Measurements from ENCODE around the gene BSND. TPM values are rescaled to one million over a fixed set of nuclear protein-coding genes. Genes with fewer than 3 reads are reported as not detected.

BSND gene
- total RNA-seq, 2 donors from 2014 or later = not detected

- TF ChIP-seq, protein P1, sequence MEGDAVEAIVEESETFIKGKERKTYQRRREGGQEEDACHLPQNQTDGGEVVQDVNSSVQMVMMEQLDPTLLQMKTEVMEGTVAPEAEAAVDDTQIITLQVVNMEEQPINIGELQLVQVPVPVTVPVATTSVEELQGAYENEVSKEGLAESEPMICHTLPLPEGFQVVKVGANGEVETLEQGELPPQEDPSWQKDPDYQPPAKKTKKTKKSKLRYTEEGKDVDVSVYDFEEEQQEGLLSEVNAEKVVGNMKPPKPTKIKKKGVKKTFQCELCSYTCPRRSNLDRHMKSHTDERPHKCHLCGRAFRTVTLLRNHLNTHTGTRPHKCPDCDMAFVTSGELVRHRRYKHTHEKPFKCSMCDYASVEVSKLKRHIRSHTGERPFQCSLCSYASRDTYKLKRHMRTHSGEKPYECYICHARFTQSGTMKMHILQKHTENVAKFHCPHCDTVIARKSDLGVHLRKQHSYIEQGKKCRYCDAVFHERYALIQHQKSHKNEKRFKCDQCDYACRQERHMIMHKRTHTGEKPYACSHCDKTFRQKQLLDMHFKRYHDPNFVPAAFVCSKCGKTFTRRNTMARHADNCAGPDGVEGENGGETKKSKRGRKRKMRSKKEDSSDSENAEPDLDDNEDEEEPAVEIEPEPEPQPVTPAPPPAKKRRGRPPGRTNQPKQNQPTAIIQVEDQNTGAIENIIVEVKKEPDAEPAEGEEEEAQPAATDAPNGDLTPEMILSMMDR (IDR thresholded peaks at IDR 0.05) = no peak
- H3K27ac ChIP-seq = no peak overlapping the region
Observed at GRCh38 chr1:55060133-55060999, 61.6 kb downstream of the BSND start.

GRCh38 chr1:55061000-55061705 lies 62.4 kb downstream of the BSND start:
- TF ChIP-seq, protein P1 (IDR thresholded peaks at IDR 0.05) = no peak
- Histone ChIP-seq H3K9me3 (no peaks in the 10 kb centered on the region), H3K27me3 (no peaks in the 10 kb centered on the region), H3K4me3 (no peak overlapping the region), H3K27ac (no peak overlapping the region), H3K36me3 (no peaks in the 10 kb centered on the region), H3K4me1 (peaks cover 0 to 20% of the 10 kb centered on the region in 2 donors)
- no peak for DNase-seq (ENCODE audit: low spot score)

More at GRCh38 chr1:55060133-55060999, 61.6 kb downstream of the BSND start:
- no peaks in the 10 kb centered on the region for H3K27me3 ChIP-seq
- no peak overlapping the region for H3K4me3 ChIP-seq
- no peaks in the 10 kb centered on the region for H3K9me3 ChIP-seq
- H3K4me1 ChIP-seq = peaks cover 0 to 14% of the 10 kb centered on the region in 2 donors
- no peak for DNase-seq (ENCODE audit: low spot score)
- H3K36me3 ChIP-seq = no peaks in the 10 kb centered on the region

Other genes with a start within 250 kb of the BSND start
- gene PARS2, start 234.4 kb upstream of the BSND start, total RNA-seq = 1 to 10 TPM; 3.9 to 4.0 TPM
- gene TTC22, start 197.6 kb upstream of the BSND start, total RNA-seq = under 1 TPM; 0.43 to 0.70 TPM
- gene DHCR24, start 111.7 kb upstream of the BSND start, total RNA-seq = 10 to 100 TPM; 13.4 to 20.4 TPM
- gene TMEM61, start 18.3 kb upstream of the BSND start, total RNA-seq = not detected
- under 1 TPM in 1 of 2 donors, not detected in 1; 0.47 TPM for gene PCSK9, start 40.6 kb downstream of the BSND start, total RNA-seq
- 10 to 100 TPM; 29.0 to 36.2 TPM for gene USP24, start 216.4 kb downstream of the BSND start, total RNA-seq

All from right atrium auricular region (tissue), 2 donors.